Measurements from ENCODE around the gene PSMB10. TPM values are rescaled to one million over a fixed set of nuclear protein-coding genes. Genes with fewer than 3 reads are reported as not detected.
A peak's percentile ranks its signal among the peaks of the same experiment; 100 is the strongest.

Gene PSMB10
- total RNA-seq, 2 donors from 2014 or later: 114 to 164 TPM

DNA sequence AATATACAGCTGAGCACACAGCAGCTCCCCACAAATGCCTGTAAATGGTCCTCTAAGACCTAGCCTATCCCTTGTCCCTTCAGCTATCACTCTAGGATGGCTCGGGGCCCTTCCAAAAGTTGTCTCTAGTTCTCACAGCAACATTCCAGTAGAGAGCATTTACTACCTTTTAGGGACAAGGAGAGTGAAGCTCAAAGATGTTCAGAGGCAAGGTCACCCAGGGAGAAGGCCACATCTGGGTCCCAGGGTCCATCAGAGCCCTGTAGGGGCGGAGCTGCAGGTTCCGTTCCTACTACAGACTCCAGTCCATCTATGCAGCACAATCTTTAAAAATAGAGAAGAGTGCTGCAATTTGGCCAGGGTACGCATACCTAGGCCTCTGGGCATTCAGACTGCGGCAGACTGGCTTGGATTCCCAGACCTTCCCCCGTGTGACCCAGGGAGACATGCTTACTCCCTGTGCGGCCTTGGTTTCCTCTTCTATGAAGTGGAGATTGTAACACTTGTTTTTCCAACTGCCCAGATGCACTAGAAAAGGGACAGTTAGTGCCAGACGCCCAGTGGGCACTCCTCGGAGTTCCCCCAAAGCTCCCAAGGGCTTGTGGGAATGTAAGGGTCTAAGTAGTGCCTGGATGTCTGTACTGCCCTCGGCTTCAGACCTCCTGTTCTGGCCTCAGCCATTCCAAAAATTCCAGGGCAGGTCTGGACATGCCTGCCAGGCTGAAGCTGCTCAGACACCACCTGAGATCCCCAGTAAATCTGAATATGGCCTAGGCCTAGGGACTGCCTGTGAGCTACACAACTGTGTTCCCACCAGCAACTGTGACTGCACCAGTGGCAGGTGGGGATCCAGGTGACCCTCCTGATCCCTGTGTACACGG is 29.3 kb upstream of the PSMB10 start:
- DNase-seq: no peak
- intact Hi-C loops (cut with DNase I, micrococcal nuclease): no loop called here
- no peak for ATAC-seq

DNA sequence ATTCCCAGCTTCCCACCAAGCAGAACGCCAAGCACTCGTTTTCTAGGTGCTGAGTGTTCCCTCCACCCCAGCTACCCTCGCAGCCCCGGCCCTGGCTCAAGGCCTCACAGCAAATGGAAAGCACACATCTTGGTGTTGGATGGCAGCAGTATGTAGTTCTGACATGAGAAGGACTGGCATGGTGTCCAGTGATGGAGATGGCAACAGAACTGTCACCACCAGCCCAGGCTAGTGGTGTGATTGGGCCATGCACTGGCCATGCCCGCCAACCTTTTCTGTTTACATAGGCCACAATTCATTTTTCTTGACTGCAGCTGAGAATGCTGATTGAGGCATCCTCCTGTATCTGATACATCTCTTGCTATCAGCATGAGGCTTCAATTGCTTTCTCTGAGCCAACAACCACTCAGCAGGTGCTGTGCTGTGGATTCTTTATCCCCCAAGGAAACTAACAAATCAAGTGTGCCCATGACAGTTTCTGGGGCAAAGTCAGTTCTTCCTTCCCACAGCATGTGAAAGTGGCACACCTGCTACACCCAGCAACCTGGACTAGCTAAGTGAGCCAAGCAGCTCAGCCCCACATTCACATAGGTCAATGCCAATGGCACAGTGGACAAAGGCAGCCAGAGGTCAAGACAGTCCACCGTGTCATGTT is 28.0 kb upstream of the PSMB10 start:
- ATAC-seq (no peak), DNase-seq (no peak)
- intact Hi-C loops (cut with DNase I, micrococcal nuclease): no loop called here

DNA sequence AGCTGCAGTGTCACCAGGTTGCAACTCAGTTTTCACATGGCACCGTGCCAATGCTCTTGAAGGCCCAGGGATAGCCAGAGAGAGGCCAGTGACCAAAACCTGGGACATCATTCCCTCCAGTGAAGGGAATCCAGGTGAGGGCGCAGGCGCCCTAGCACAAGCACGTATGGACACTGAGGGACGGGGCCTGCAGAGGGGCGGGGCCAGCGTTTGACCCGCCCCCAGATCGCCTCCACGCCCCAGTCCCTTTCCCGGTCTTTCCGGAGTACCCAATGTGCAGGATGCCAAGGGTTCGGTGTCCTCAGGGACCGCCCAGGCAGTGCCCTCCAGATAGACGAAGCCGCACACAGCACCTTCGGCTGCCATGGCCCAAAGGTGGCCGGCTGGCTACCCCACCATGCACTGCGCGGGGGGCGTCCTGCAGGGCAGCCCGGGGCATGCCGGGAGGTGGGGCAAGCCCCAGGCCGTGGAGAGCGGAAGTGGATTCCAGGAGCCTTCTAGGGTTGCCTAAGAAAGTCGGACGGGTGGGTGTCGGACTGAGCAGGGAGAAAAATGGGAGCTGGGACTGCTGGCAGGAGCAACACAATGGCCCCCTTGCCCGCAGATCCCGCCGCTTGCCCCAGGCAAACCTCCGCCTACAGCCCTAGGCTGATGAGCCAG is 27.1 kb upstream of the PSMB10 start:
- DNase-seq (no peak), ATAC-seq (no peak)
- intact Hi-C loops (cut with DNase I, micrococcal nuclease): no loop called here

DNA sequence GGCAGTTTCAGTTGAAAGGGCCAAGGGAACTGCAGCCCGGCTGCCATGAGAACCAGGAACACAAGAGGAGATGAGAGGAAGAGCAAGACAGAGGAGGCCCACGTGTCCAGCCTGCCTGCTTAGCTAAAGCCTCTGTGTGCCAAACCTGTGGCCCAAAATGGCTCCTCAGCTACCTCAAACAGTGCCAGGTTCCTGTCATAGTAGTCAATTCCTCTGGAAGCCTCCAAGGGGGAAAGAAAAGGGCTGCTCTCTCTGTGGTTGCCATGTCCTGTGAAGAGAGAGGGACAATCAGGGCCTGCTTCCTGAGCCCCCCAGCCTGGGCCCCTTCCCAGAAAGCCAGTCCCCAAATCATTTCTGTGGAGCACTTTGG is 26.6 kb upstream of the PSMB10 start:
- ATAC-seq: no peak
- DNase-seq: no peak
- intact Hi-C loops (cut with DNase I, micrococcal nuclease): no loop called here

DNA sequence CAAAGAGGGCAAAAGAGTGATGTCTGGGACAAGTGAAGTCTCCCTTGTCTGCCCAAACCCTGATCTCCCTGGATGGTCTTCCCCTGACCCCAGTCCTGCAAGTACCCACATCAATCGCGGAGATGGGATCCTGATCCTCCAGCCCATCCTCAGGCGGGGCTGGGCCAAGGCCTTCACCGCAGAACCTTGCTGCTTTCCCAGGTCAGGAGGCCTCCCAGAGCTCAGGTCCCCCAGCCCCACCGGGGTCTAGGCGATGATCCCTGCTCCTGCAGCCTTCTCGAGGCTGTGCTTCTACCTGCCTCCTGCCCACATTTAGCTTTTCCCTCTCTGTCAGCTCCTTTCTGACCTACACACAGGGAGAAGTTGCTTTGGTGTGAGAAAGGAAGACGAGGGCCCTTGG is 25.5 kb upstream of the PSMB10 start:
- intact Hi-C loops (cut with DNase I, micrococcal nuclease): no loop called here
- ATAC-seq (no peak), DNase-seq (no peak)

DNA sequence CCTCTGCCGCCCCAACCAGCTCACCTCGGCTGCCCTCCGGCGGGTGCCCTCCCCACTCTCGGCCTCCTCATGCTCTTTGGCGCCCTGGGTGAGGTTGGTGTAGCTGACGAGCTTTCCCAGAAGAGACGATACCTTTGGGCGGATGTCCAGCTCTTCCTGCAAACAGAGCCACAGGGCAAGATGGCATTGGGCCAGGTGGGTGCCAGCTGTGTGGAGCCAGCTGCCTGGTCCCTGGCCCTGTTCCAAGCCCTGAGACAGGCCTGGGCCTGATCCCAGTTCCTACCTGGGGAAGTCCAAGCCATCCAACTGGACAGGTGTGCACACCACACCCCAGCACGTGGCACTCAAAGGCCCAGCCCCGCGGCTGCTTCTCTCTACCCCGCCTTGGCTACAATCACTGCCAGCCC is 24.9 kb upstream of the PSMB10 start:
- DNase-seq (peak; percentile 89 to 92), ATAC-seq (peak; percentile 91)

DNA sequence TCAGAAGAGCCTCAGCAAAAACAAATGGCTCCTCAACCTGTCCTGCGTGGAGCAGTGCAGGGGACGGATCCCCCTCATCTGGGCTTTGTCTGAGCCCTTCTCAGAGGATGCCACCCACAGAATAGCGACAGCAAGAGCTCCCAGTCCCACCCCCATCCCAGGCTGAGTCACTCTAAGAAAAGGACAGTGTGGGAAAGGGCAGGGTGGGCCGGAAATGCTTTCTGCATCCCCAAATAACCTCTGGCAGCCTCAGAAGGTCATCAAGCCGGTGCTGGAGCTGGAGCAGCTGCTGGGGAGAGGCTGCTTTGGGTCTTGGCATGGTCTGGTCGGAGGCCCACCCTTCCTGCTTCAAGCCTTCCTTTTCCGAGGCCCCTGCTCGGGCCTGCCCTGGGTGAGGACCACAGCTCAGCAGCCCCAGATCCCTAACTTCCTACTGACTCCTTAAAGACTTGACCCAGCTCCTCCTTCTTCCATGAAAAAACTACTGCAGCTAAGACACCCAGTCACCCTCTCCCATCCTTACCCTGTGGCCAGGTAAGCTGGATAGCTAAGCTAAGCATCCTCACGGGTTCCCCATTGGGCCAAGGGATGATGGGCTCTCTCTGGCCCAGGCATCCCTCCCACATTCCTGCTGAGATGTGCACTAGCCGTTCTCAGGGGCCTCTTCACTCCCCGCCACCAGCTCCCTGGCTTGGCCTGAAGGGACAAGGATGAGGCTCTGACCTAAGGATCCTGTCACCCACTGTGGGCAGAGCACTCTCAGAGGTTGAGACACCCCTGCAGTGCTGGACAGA is 23.1 kb upstream of the PSMB10 start:
- DNase-seq (peak; percentile 60 to 68), ATAC-seq (peak; percentile 59)
- intact Hi-C loops (cut with DNase I, micrococcal nuclease): no loop called here

More for the DNA sequence above, 24.9 kb upstream of the PSMB10 start:
- intact Hi-C loops (cut with DNase I, micrococcal nuclease): no loop called here

DNA sequence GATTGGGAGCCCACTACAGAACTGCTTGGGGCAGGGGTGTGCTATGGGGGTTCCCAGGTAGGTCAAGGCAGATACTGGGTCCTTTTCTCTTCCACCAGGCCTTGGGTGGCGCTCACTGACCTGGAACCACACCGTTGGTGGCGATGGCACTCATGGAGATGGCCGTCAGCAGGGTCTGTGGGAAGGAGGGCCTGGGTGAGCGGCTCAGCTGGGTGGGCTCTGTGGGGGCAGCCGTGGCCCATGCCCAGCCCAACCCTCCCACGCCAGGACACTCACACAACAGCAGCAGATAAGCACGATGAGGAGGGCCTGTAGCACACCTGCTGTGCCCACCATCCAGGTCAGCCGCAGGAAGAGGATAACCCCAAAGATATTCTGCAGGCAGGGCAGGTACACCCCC is 21.0 kb upstream of the PSMB10 start:
- no peak for ATAC-seq
- intact Hi-C loops (cut with DNase I, micrococcal nuclease): no loop called here
- DNase-seq: no peak

DNA sequence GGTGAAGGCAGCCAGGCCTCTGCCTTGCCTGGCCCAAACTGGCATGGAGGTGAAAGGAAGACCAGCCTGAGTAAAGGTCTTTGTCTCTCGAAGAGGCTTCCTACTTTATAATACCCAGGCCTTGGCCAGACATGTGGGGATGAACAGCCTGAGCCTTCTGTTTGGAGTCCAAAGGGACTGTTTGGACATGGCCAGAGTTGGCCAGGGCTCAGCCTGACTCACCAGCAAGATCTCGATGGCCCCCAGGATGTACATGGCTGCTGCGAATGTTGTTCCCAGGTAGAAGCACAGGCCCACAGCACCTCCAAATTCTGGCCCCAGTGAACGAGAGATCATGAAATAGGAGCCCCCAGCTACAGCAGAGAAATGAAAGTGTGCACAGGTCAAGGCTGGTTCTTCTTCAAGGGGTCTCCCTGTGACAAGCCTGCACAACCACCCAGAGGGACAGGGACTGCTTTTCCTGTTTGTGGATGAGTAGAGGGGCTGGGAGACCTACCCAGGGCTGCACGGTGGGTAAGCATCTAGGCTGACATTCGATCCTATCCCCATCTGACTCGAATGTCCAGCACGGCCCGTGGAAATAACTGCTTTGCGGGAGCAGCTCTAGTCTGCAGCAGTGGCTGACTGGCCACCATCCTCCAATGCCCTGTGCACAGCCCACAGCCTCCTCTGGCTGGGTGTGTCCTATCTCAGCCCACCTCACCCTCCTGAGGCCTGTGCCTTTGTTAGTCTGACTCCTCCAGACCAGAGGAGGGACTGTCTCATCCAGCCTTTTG is 18.0 kb upstream of the PSMB10 start:
- no peak for ATAC-seq
- intact Hi-C loops (cut with DNase I, micrococcal nuclease): no loop called here
- DNase-seq: no peak

DNA sequence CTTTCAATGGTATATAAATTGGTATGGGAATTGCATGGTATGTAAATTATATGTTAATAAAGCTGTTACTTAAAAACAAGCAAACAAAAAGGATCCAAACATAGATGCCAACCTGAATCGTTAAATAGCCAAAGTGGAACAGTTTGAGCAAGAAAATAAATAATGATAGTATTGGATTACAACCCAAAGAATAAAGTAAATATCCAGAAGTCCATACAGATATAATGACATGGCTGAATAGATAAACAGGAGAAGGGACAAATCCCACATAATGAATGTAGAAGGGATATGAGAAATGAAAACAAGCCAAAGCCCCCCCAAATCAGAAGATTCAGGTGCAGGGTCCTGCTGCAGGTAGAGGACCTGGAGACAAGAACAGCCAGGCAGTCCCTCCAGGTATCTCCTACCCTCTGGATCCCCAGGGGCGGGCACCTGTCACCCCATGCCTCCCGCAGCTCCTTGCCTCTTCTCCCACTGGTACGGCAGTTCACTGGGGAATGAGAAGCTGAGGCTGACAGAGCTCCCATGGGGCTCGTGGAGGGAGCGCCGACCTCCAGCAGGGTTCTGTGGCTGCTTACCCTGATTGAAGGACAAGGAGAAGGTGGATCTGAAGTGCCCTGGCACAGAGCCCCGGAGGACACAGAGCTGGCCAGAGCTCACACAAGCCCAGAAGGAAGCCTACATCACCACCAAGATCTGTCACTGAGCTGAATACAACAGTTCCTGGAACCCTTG is 17.2 kb upstream of the PSMB10 start:
- ATAC-seq (no peak), DNase-seq (no peak)
- intact Hi-C loops (cut with DNase I, micrococcal nuclease): no loop called here

DNA sequence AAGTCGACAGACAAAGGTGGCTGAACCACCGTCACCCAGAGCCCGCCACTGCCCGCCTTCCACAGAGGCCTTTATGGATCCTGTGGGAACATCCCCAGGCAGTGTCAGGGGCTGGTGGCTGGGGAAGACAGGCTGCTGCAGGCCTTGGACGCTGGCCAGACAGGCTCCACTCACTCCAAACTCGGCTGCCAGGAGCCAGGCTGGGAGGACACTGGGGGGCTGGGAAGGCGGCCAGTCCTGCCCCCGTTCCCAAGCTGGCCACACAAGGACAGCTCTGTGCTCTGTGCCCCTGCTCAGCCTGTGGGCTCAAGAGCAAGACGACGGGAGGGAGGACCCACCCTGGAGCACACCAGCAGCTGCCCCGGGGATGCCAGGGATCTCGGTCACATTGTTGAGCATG is 14.8 kb upstream of the PSMB10 start:
- no peak for ATAC-seq

DNA sequence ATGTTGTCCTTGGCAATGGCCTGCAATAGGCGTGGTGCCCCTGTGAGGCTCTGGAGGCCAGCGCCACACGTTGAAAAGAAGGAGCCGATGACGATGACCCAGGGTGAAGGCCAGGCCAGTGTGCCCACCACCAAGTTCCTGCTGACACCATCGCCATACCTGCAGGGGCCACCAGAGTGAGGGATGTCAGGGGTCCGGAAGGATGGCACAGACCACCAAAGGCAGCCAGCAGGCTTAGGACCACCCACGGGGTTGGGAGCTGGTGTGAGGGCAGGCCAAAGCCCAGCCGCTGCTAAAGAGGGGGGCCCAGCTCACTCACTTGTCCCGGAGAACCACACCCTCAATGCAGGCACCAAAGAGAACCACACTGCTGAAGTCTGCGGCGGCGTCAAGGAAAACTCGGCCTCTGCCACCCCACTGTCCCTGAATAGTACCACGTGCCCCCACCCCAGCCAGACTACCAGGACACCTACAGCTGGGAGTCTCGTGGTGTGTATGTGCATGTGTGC is 13.7 kb upstream of the PSMB10 start:
- intact Hi-C loops (cut with DNase I, micrococcal nuclease): no loop called here
- ATAC-seq: no peak

More for the DNA sequence above, 14.8 kb upstream of the PSMB10 start:
- DNase-seq: no peak
- intact Hi-C loops (cut with DNase I, micrococcal nuclease): no loop called here

DNA sequence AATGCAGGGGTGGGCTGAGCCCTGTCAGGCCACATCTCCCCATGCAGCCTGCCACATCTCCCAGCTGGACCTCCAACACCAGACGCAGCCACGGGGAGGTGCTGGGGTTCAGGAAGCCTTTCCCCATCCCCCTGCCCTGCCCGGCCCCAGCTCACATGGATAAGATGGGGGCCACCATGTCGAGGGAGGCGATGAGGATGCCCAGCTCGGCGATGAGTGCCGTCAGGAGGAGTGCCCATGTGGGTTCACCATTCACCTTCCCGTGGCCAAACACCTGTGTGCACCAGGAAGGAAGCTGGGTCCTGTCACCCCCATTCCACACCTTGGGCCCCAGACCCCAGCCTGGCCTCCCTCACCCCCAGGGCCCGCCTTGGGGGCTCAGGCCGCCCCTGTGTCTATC is 13.0 kb upstream of the PSMB10 start:
- no peak for DNase-seq
- no peak for ATAC-seq
- intact Hi-C loops (cut with DNase I, micrococcal nuclease): no loop called here

More for the DNA sequence above, 13.7 kb upstream of the PSMB10 start:
- DNase-seq: no peak

DNA sequence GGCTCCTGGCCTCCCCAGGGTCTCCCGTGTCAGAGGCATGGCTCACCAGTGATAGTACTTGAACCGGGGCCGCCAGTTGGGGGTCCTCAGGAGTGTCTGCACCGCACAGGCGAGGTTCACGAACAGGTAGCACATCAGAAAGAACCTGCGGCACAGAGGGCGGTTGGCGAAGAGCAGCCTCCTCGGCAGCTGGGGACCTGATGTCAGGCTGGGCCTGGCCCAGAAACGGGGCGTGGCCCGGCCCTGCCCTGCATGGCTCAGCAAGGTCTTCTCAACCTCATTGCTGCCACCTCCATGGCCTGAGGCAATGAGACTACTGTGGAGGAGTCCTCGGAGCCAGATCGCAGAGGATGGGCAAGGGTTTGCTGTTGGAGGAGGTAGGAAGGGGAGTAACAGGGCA is 11.4 kb upstream of the PSMB10 start:
- ATAC-seq: peak; percentile 68
- intact Hi-C loops (cut with DNase I, micrococcal nuclease): no loop called here
- peak in 1 of 2 donors; percentile 34 for DNase-seq

DNA sequence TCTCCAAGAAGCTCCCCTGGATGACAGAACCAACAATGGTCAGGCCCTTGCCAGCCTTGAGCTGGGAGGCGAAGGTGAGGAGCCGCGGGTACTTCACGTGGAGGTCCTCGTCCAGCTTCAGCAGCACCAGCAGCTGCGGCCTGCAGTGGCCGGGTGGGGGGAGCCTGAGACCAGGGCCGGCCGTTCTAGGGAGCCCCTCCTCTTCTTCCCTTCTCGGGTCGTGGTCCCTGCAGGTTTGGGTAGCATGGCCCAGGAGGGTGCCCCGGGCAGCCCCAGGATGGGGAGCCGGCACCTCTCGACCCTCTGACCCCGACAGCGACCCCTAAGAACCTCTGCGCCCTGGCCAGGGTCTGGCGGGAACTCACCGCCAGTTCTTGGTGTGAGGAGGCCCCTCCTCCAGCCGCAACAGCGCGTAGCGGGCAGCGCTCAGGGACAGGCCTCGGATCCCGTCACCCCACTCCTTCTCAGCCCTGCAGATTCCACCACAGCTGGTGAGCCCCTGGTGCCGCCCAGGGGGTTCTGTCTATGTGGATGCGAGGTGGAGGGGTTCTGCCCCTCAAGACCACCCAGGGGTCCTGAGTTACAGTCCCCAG is 10.4 kb upstream of the PSMB10 start:
- ATAC-seq: no peak
- no peak for DNase-seq
- intact Hi-C loops (cut with DNase I, micrococcal nuclease): no loop called here

DNA sequence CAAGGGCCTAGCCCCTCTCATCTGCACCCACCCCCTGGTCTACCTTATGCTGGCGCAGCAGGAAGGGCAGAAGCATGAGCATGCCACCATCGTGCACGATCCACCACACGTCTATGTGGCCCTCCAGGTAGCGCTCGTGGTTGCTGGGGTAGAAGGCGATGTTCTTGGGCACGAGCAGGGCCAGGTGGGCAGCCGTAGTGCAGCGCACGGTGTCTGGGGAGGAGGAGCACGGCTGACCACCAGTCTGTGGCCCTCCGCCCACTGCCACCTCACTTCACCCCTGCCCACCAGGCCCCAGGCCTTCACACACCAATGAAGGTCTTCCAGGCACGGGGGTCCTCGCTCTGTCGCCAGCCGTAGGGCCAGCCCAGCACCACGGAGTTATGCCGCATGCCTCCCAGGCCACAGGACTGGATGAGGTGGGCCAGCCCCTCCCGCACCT is 9.5 kb upstream of the PSMB10 start:
- intact Hi-C loops (cut with DNase I, micrococcal nuclease): no loop called here
- ATAC-seq (no peak), DNase-seq (no peak)

DNA sequence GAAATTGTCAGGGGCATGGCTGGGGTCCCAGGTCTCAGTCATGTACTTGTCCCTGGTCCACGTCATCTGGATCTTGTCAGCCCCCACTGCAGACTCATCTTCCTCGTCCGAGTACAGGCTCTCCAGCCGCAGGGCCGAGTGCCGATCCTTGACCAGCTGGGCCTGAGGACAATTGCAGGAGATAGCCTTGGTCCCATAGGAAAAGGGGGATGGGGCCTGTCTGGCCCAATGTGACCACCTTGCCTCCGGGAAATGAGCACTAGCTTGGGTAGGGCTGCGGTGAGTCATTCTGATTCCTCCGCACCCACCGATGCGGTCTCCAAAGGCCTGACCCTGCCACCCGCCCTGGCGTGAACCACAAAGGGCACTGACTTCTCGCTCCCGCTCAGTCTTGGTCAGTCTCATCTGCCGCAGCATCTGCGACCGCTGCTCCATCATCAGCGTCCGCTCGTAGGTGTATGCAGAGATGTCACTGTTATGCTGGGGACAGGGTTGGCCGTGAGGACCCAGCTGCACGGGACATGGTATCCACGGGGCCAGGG is 8.8 kb upstream of the PSMB10 start:
- DNase-seq: no peak
- ATAC-seq: no peak
- intact Hi-C loops (cut with DNase I, micrococcal nuclease): no loop called here
